Hematopoietic multipotent progenitor cell treated with erythropoietin and hydrocortisone succinate and interleukin-3 and kit ligand, for 15 days (in vitro differentiated cells): ENCODE data around the gene TC2N.
"Not testable (repeated sequence)": the region's sequence is repeated elsewhere in the genome, so short reads cannot be mapped to it uniquely, and the experiment has no call there.

Experiments
- DNase-seq: peaks from one replicate; pipeline ENCODE4 v3.0.0-alpha.2; 2015; ENCODE audit warnings: low spot score

Gene TC2N

GRCh38 chr14:91752961-91753360 lies 114.4 kb downstream of the TC2N start:
- no peak for DNase-seq

- DNase-seq, result no peak
These were observed 115.6 kb downstream of the TC2N start for GRCh38 chr14:91751719-91752118.

GRCh38 chr14:91750634-91751198 lies 116.6 kb downstream of the TC2N start:
- no peak for DNase-seq

GRCh38 chr14:91749868-91750267 lies 117.5 kb downstream of the TC2N start:
- no peak for DNase-seq

GRCh38 chr14:91748049-91748448 lies 119.3 kb downstream of the TC2N start:
- DNase-seq, result no peak

GRCh38 chr14:91745344-91745743 lies 122.0 kb downstream of the TC2N start:
- DNase-seq, result no peak

DNA sequence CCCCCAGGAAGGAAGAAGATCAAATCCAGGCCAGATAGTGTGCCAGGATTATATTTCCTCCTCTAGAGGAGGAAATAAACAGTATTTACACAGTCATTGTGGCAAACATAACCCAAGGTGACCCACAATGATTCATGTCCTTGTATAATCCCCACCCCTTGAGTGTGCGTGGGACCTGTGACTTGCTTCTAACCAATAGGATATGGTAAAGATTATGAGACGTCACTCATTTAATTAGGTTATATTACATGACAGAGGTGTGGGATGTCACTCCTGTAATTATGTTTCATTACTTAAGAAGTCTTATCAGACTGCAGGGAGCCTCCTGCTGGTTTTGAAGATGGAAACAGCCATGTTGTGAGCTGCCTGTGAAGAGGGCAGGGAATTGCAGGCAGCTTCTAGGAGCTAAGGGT lies 123.3 kb downstream of the TC2N start:
- no peak for DNase-seq

- no peak for DNase-seq
These were observed 124.1 kb downstream of the TC2N start for GRCh38 chr14:91743305-91743653.

DNA sequence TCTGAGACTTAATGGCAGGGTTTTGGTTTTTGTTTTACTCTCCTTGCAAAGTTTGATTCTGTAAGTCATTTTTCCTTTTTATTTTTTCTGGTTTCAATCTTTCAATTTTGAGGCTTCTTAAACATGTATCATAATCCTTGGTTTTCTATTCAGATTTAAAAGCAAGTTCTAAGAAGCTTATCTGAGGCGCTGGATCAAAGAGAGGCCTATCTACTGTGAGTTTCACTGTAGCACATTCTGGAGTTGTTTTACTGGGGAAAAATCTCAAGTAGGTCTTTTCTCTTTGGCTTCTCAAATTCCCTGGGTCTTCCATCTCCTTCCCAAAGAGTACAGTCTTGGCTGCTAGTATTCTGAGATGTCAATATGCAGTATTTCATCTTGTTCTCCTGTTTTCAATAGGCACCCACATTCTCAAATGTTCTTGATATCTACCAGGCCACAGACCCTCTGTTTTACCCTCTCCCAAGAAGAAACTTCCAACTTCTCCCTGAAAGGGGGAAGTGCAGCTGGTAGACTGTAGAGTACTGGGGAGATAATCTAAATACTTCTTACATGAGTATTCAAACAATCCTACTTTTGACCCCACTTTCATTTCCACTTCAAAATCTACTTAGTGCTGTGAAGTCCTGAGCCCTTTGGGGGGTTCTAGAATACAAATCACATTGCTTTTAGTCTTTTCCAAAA lies 124.6 kb downstream of the TC2N start:
- no peak for DNase-seq

DNA sequence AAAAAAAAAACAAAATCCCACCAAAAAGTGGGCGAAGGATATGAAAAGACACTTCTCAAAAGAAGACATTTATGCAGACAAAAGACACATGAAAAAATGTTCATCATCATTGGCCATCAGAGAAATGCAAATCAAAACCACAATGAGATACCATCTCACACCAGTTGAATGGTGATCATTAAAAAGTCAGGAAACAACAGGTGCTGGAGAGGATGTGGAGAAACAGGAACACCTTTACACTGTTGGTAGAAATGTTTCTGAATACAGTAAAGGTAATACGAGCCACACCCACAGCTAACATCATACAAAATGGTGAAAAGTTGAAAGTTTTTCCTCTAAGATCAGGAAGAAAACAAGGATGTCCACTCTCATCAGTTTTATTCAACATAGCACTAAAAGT lies 127.5 kb downstream of the TC2N start:
- not testable (repeated sequence) for DNase-seq

- no peak for DNase-seq
These were observed 129.7 kb downstream of the TC2N start for GRCh38 chr14:91737619-91738018.

- DNase-seq, result no peak
These were observed 134.4 kb downstream of the TC2N start for GRCh38 chr14:91732859-91733477.

DNA sequence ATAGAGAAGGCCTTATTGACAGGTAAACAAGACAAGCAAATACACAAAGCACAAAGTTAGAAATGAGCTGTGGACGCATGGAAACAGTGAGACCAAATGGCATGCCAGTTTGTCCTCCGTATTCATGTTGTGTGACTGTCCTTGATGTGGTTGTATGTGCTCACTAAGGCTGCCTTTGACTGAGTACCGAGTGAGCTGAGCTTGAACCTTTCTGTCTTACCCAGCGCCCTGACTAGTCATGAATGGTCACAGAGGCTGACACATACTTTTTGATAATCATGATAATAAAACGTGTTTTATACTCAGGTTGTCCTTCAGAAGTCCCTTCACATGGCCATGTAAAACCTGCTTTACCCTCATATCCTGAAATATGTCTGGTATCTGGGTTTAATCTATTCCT lies 134.9 kb downstream of the TC2N start:
- no peak for DNase-seq

GRCh38 chr14:91731986-91732385 lies 135.3 kb downstream of the TC2N start, which contains the start of gene CATSPERB:
Gene CATSPERB, minus strand, starts transcription at chr14:91732086. Its CDS starts 2,607 bp downstream, at chr14:91729479.
- DNase-seq, result no peak

GRCh38 chr14:91731018-91731417 lies 136.3 kb downstream of the TC2N start:
- no peak for DNase-seq

DNA sequence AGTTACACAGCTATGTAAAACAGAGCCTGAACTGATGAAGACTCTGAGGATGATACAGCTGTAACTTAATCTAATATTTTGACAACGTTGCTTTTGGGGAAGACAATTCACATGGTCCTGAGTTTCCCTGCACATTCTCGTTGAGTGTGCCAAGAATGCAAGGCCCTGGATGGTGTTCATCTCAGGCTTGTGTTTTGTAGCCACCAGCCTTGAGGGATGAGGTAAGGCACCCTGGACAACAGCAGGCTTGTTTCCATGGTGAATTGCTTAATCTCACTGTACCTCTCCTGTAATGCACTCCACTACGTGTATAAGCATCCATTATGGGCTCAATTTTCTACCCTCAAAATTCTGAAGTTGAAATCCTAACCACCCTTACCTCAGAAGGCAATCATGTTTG lies 137.6 kb downstream of the TC2N start:
- DNase-seq, result no peak
